Aortic smooth muscle cell (primary cell): ENCODE data around the gene FOXP4. TPM values are rescaled to one million over a fixed set of nuclear protein-coding genes. Genes with fewer than 3 reads are reported as not detected.

Source experiments
- total RNA-seq: library from RNA; depleted of rRNA; stranded (reverse); fragments of >200 nt; gene quantifications from 2 replicates; pipeline ENCODE4 v1.2.3, GENCODE V29; 2014

The FOXP4 gene, protein sequence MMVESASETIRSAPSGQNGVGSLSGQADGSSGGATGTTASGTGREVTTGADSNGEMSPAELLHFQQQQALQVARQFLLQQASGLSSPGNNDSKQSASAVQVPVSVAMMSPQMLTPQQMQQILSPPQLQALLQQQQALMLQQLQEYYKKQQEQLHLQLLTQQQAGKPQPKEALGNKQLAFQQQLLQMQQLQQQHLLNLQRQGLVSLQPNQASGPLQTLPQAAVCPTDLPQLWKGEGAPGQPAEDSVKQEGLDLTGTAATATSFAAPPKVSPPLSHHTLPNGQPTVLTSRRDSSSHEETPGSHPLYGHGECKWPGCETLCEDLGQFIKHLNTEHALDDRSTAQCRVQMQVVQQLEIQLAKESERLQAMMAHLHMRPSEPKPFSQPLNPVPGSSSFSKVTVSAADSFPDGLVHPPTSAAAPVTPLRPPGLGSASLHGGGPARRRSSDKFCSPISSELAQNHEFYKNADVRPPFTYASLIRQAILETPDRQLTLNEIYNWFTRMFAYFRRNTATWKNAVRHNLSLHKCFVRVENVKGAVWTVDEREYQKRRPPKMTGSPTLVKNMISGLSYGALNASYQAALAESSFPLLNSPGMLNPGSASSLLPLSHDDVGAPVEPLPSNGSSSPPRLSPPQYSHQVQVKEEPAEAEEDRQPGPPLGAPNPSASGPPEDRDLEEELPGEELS
- total RNA-seq = 1.6 TPM in 2 replicates

DNA sequence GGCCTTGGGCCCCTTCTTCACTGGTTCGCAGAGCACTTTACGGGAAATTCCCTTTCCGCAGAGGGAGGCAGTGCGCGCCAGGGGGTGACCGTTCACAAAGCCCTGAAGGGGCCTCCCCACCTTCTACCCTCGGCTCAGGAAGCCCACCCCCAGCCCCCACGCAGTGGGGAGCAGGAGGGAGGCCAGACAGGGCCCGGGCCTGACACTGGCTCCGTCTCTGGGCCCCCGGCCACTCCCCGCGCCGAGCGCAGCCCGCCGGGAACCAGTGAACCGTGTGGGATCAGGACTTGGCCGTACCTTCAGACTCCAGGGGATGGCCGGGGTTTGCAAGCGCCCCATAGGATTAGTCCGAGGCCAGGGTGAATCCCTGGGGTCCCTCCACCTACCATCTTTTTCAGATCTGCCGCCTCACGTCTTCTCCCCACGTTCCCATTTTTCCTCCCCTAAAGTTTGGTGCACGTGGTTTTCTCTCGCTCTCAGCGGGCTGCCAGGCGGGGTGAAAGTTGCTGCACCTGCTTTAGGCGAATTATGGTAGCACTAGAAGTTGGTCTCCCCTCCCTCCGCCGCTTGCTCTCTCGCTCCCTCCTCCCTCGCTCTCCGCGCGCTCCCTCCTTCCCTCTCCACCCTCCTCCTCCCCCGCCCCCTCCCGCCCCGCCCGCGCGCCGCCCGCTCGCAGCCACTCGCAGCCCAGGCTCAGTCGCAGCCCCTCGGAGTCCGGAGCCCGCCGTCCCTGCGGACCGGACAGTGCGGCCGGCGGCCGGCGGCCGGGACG, at the start of gene FOXP4:
FOXP4 (plus strand) TSS at position 679 of the 772 bp plus-strand sequence. CDS start 19,380 bp downstream, outside the sequence.

DNA sequence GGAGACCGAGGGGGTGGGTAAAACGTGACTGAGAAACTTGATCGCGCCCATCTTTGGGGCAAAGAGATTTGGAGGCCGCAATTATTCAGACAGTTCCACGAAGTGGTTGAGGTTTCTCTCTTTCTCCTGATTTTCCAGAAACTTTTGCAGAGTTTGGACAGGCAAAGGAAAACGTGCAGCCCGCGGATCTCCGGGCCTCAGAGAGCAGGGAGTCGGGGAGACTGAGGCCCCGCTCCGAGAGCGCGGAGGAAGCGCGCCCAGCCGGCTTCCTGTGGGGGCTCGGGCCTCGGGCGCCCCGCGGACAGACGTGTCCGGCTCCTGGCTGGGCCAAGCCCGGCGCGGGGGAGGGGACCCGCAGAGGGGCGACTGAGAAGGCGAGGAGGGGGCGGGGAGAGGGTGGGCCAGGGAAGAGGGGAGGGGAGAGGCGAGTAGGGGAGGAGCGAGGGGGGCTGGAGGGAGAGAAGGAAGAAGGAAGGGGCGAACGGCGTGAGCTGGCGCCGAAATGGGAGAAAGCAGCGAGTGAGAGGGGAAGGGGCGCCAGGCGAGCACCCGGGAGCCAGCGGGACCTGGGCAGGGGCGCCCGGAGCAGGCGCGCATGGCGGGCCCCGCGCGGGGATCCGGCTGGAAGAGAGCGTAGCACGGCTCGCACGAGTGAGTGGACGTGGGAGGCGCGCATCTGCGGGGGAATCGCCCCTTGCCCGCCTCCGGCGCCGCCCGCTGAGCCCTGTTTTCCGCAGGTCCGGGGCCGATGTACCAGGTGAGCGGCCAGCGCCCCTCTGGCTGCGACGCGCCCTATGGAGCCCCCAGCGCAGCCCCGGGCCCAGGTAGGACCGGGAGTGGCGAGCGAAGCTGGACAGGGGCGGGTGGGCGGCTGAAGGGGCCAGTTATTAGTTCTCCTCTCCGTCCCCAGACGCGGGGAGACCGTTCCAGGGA, 92.1 kb downstream of the FOXP4 start, which contains the start of gene MDFI:
MDFI (plus strand) TSS at position 467 of the 933 bp plus-strand sequence; CDS start at position 749, 282 bp downstream.

Other genes starting within 250 kb of the FOXP4 start
- not detected in 2 replicates for gene NCR2, start 210.8 kb upstream of the FOXP4 start, total RNA-seq
- 0.19 and 0.26 TPM in 2 replicates for gene MDFI, start 92.1 kb downstream of the FOXP4 start, total RNA-seq
- gene TFEB, start 189.2 kb downstream of the FOXP4 start, total RNA-seq = 2.5 and 3.4 TPM in 2 replicates
- not detected in 2 replicates for gene PGC, start 201.0 kb downstream of the FOXP4 start, total RNA-seq
- 0.66 and 1.1 TPM in 2 replicates for gene FRS3, start 233.5 kb downstream of the FOXP4 start, total RNA-seq
- gene PRICKLE4, start 234.4 kb downstream of the FOXP4 start, total RNA-seq = 0.12 and 0.26 TPM in 2 replicates
- gene TOMM6, start 241.3 kb downstream of the FOXP4 start, total RNA-seq = 48.1 and 66.3 TPM in 2 replicates